Kidney epithelial cell (primary cell): Measurements from ENCODE around the gene ASGR1. TPM values are rescaled to one million over a fixed set of nuclear protein-coding genes. Genes with fewer than 3 reads are reported as not detected.

Experiments
- DNase-seq: peaks from one replicate; pipeline ENCODE4 v3.0.0-alpha.2; 2010; ENCODE audit warnings: low read depth
- H3K27me3 ChIP-seq: 2 replicates; pipeline ENCODE4 v1.6.0; 2011; ENCODE audit warnings: low read length; ENCODE audit not compliant: control insufficient read depth, insufficient read depth
- H3K36me3 ChIP-seq: 2 replicates; pipeline ENCODE4 v1.5.1; 2011; ENCODE audit warnings: low read length; ENCODE audit not compliant: control insufficient read depth, insufficient read depth
- H3K4me3 ChIP-seq: 2 replicates; pipeline ENCODE4 v1.5.1; 2011; ENCODE audit warnings: low read depth, mild to moderate bottlenecking, control low read depth, low read length
- total RNA-seq: library from RNA; depleted of rRNA; stranded (reverse); fragments of >200 nt; gene quantifications from 2 replicates; pipeline ENCODE4 v1.2.3, GENCODE V29; 2015
- TF ChIP-seq, protein P1 (sequence below): IDR thresholded peaks from 2 replicates; pipeline ENCODE4 v1.5.1; 2011; ENCODE audit warnings: mild to moderate bottlenecking, moderate library complexity, low read length, control low read depth, inconsistent platforms; ENCODE audit not compliant: insufficient read depth, poor library complexity, severe bottlenecking

The ASGR1 gene
- total RNA-seq, 1 donor from 2014 or later = 6.9 TPM

GRCh38 chr17:7217113-7217987 lies 38.2 kb upstream of the ASGR1 start:
- peak overlapping the region; percentile 56 for H3K4me3 ChIP-seq
- TF ChIP-seq, protein P1, sequence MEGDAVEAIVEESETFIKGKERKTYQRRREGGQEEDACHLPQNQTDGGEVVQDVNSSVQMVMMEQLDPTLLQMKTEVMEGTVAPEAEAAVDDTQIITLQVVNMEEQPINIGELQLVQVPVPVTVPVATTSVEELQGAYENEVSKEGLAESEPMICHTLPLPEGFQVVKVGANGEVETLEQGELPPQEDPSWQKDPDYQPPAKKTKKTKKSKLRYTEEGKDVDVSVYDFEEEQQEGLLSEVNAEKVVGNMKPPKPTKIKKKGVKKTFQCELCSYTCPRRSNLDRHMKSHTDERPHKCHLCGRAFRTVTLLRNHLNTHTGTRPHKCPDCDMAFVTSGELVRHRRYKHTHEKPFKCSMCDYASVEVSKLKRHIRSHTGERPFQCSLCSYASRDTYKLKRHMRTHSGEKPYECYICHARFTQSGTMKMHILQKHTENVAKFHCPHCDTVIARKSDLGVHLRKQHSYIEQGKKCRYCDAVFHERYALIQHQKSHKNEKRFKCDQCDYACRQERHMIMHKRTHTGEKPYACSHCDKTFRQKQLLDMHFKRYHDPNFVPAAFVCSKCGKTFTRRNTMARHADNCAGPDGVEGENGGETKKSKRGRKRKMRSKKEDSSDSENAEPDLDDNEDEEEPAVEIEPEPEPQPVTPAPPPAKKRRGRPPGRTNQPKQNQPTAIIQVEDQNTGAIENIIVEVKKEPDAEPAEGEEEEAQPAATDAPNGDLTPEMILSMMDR = no peak
- H3K36me3 ChIP-seq = peaks cover 1% of the 10 kb centered on the region
- no peaks in the 10 kb centered on the region for H3K27me3 ChIP-seq
- no peak for DNase-seq

DNA sequence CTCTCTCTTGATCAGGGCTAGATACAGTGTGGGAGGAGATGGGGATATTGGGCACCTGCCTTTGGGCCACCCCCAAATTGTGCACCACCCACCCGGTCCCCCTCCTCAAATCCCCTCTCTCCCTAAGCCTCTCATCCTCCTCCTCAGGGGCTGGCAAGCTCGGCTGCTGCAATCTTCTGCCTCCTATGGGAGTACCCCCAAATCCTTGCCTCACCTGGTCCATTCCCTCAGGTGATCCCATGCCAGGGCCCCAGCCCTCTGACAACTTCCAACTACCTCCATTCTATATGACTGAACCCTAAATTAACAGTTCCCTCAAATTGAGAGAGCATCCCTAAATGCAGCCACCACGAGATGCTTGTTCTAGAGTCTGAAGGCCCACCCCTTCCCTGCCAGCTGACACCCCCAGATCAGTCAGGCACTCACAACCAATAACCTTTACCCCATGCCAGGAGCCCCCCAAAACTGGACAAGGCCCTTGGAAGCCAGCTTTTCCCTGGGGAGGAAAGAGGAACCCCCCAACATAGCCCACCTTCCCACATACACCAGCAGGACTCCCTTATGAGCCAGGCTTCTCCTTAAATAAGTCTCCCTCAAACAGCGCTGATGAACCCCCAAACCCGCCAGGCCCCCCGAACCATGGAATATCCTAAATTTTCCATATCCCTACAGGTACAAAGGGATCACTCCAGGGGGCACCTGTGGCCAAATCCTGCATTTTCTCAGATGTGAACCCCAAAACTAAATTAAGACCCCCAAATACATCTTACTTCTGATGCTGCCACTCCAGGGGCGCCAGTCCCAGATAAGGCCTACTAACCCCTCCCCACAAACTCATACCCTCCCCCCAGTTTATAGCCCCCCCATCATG lies 37.3 kb upstream of the ASGR1 start:
- Histone ChIP-seq H3K36me3 (no peaks in the 10 kb centered on the region), H3K27me3 (no peaks in the 10 kb centered on the region), H3K4me3 (peak overlapping the region; percentile 56)
- no peak for DNase-seq
- TF ChIP-seq, protein P1 = no peak

GRCh38 chr17:7215652-7216180 lies 36.5 kb upstream of the ASGR1 start:
- no peaks in the 10 kb centered on the region for H3K27me3 ChIP-seq
- no peaks in the 10 kb centered on the region for H3K36me3 ChIP-seq
- no peak for DNase-seq
- TF ChIP-seq, protein P1 = no peak
- H3K4me3 ChIP-seq = peak overlapping the region; percentile 13

- Histone ChIP-seq H3K4me3 (no peak overlapping the region), H3K36me3 (no peaks in the 10 kb centered on the region), H3K27me3 (no peaks in the 10 kb centered on the region)
- DNase-seq = peak; percentile 70
- TF ChIP-seq, protein P1 = no peak
These were observed 36.0 kb upstream of the ASGR1 start for GRCh38 chr17:7215136-7215638.

DNA sequence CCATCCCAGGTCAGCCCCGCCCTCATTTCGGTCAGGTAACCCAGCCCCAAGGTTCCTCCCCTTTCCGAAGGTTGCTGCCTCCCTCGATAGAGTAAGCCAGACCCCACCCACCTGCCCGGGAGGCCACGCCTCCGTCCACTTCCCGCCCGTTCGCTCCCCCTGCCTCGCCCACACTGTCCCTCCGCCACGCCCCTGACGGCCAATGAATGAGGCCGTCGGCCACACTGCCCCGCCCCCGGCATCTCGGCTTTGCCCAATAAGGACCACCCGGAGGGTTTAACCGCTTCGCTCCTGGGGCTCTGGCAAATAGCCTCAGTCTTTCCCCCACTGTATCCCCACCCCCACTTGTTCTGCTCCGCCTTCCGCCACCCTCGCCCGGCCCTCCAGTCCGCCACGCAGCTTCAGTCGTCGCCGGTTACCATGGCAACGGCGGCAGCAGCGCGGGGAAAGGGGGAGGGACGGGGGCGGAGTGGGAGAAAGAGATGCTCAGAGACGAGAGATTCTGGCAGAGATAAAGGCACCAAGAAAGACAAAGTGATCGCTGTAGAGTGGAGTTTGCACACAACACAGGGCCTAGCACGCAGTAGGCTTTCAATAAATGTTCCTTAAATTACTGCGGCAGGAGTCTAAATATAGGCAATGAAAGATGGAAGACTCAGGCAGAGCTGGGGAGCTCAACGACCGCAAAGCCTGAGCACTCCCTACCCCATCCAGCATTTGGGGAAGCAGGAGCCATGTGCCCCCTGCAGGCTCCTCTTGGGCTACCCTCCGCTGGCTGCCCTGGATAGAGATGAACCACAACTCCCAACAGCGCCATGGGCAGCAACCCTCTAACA lies 35.3 kb upstream of the ASGR1 start:
- peak; percentile 81 for DNase-seq
- Histone ChIP-seq H3K4me3 (peak overlapping the region; percentile 39), H3K27me3 (no peaks in the 10 kb centered on the region), H3K36me3 (no peaks in the 10 kb centered on the region)
- TF ChIP-seq, protein P1 = peak; percentile 59
